HG02870 (cell line): ENCODE results near the gene USP43.
"Not testable (repeated sequence)": the region's sequence is repeated elsewhere in the genome, so short reads cannot be mapped to it uniquely, and the experiment has no call there.

Experiments used
- ATAC-seq: cut with Tn5 transposase; IDR thresholded peaks from one replicate; pipeline ENCODE4 v1.9.1; 2021; ENCODE audit warnings: mild to moderate bottlenecking, moderate library complexity; ENCODE audit not compliant: unreplicated experiment

USP43 gene

DNA sequence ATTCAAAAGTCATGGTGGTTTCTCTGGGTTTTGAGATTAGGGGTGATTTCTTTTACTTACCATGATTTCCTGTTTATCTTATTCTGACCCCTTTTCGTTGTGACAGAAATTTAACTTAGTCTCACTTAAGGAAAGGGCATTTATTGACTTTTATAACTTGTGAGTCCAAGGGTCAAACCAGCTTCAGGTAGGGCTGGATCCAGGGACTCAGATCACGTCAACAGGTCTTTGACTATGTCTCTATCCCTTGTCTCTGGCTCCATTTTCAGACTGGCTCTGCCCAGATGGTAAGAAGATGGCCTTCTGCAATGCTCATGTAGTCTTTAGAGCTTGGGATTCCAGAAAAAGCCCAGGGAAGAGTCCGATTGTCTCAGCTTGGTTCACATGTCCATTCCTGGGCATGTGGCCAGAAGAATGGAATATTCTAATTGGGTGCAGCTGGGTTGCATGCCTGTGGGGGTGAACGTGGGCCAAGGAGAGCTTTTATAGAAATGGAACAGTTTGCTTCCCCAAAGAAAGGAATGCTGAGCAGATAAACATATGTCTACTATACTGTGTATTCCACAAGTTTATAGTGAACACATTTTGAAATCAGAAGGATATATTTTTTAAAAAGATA is 13.4 kb downstream of the USP43 start:
- no peak for ATAC-seq

GRCh38 chr17:9661027-9661426 is 15.7 kb downstream of the USP43 start:
- ATAC-seq: no peak

DNA sequence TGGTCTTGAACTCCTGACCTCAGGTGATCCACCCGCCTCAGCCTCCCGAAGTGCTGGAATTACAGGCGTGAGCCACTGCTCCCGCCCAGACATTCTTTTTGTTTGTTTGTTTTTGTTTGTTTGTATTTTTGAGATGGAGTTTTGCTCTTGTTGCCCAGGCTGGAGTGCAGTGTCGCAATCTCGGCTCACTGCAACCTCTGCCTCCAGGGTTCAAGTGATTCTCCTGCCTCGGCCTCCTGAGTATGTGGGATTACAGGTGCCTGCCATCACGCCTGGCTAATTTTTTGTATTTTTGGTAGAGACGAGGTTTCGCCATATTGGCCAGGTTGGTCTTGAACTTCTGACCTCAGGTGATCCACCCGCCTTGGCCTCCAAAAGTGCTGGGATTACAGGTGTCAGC is 18.2 kb downstream of the USP43 start:
- not testable (repeated sequence) for ATAC-seq

DNA sequence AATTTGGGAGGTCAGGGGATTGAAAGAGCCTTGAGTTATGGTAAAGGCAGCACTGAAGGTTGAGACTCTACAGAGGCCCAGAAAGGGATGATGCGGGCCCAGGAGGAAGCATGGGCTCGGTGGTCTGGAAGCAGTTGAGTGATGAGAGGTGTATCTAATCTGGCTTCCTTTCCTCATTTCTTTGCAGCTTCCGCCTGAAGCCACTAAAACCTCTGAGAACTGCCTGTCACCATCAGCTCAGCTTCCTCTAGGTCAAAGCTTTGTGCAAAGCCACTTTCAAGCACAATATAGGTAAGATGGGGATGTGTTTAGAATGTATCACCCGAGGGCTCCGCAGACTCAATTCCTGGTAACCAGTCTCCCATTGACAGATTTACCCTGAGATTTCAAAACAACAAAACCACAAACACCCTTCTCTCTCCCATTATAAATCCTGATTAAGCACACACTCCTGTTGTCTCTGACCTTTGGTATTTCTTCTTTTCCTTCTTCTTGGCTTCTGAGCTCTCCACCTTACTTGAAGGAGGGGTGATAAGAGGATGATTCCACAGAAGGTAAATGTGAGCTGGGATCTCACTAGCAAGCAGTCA is 21.2 kb downstream of the USP43 start:
- ATAC-seq: no peak

DNA sequence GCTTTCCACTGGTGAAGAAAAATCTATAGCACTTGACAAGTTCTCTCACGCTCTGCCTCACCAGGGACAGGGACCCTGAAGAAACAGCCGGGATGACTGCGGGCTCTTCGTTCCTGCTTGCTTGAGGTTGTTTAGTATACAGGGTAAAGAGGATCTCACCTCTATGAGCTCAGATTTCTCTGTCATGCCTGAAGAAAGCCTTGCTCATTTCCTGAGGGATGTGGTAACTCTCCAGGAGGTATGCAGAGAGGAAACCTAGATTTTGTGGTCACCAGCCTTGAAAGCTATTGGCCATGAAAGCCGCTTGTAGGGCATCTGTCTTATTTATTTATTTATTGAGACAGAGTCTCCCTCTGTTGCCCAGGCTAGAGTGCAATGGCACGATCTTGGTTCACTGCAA is 23.2 kb downstream of the USP43 start:
- ATAC-seq: no peak

GRCh38 chr17:9669551-9670008 is 24.3 kb downstream of the USP43 start:
- ATAC-seq: no peak

- ATAC-seq: no peak
These were observed 25.3 kb downstream of the USP43 start for GRCh38 chr17:9670596-9670995.

GRCh38 chr17:9671559-9671958 is 26.2 kb downstream of the USP43 start:
- no peak for ATAC-seq

GRCh38 chr17:9672266-9672665 is 26.9 kb downstream of the USP43 start:
- no peak for ATAC-seq

DNA sequence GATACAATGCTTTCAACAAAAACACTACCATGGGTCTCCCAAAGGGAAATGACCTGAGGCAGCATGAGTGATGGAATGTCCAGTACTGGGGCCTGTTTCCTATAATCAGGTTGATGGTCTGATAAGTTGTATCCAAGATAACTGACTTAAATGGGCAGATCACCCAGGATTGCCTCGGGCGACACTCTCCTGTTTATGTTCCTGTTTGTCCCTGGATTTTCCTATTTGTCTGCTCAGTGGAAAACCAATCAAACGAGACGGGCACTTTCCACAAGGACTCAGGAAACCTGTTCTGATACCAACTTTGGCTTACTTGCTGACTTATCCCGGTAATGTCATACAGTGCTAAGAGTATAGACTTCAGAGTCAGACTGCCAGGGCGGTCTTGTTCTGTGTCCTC is 27.4 kb downstream of the USP43 start:
- ATAC-seq: no peak

DNA sequence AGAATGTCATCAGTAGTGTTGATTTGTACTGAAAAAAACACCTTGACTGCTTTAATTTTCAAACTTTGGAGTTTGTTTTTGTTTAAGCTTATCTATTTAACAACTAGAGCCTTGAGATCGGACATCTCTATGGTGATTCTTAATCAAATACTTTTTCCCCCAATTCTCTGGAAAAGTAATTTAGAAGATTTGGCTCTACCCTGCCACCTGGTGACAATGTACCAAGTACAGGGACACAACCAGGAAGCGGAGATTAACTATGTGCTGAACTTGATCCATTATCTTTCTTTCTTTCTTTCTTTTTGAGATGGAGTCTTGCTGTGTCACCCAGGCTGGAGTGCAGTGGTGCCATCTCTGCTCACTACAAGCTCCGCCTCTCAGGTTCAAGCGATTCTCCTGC is 30.8 kb downstream of the USP43 start:
- no peak for ATAC-seq

DNA sequence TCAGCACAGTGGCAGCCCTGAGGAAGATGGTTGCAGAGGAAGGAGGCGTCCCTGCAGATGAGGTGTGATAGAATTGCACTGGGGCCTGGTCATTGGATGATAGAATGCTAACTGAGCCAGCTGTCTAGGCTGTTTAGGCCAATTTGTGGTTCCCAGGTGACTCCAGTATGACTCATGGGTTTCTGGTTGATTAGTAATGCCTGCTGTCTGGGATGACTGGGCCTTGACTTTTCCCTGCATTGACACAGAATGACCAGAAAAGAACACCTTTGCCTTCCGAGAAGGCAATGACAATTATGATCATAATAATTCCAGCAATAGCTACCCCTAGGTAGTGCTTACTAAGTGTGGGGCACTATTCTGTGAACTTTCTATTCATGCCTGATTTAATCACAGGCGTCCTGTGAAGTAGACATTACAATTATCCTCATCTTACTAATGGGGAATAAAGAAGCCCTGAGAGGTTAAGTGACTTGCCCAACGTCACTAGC is 31.5 kb downstream of the USP43 start:
- no peak for ATAC-seq

GRCh38 chr17:9677411-9677810 is 32.1 kb downstream of the USP43 start:
- no peak for ATAC-seq

- no peak for ATAC-seq
These were observed 32.6 kb downstream of the USP43 start for GRCh38 chr17:9677896-9678295.

DNA sequence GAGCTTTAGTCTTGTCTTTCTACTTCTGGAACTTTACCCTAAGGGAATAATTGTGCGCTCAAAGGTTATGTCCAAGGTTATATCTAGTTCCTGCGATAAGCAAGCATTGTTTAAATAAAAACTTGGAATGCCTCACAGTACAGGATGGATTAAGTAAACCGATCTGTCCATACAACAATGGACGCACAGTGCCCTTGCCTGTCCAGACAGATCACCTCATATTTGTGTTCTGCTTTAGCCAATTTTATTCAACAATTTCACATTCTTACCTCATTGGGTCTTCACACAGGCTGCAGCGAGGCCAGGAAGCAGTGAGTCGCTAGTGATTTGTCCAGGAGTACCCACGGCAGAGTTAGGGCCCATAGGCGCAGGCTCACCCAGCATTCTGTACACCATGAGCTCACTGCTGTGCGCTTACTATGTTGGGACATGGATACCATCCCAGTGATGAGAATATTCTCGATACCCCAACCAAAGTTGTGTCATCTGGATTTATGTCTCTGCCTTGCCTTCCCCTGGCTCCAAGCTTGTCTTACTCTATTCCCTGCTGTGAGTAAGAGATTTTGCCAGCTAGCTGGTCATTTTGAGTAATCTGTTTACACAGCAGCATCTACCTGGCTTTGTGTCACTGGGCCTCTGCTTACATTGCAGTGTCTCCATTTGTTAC is 39.8 kb downstream of the USP43 start:
- no peak for ATAC-seq

- ATAC-seq: no peak
These were observed 48.4 kb downstream of the USP43 start for GRCh38 chr17:9693755-9694154.

DNA sequence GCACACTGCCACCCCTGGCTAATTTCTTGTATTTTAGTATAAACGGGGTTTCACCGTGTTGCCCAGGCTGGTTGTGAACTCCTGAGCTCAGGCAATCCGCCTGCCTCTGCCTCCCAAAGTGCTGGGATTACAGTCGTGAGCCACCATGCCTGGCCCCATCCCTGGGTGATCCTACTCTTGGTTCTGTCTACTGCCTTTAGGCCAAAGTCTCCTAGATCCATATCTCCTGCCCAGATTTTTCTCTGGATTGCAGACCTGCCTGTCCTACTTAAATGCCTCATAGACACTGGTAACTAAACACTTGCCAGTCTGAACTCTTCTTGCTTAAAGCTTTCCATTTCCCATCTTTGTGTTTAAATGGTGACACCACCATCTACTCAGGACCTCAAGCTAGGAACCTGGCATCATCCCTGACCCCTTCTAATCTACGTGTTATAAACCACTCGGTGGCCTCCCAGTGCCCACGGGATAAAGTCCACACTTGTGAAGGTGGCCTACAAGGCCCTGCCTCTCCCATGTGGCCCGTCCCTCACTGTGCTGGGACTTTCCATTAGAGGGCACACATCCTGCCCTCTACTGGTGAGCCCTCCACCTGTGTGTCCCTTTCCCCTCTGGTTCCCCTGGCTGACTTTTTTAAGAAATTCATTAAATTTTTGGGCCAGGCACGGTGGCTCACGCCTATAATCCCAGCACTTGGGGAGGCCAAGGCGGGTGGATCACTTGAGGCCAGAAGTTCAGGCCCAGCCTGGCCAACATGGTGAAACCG is 51.1 kb downstream of the USP43 start:
- ATAC-seq: no peak

DNA sequence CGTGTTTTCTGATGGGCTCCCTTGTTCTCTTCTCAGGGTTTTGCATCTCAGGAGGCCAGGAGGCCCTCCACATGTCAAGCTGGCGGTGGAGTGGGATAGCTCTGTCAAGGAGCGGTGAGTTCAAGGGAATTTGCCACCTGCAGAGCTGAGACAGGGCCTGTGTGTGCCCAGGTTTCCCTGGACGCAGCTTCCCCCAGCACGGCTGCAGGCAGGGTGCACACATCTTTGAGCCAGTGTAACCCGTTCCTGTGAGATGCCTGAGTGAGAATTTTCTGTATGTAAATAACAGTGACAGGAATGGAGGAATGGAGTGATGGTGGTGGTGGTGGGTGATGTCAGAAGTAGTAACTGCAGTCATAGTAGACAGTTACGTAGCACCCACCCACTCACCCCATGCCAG is 54.8 kb downstream of the USP43 start:
- ATAC-seq: no peak

- no peak for ATAC-seq
These were observed 55.6 kb downstream of the USP43 start for GRCh38 chr17:9700754-9701476.

GRCh38 chr17:9702482-9702881 is 57.2 kb downstream of the USP43 start:
- no peak for ATAC-seq
